Measurements from ENCODE around the gene NUP54.
A peak's percentile ranks its signal among the peaks of the same experiment; 100 is the strongest.

NUP54 gene

GRCh38 chr4:76141241-76141640 lies 7.0 kb downstream of the NUP54 start:
- no peak for DNase-seq

- DNase-seq = no peak
Observed at GRCh38 chr4:76127754-76128153, 20.4 kb downstream of the NUP54 start.

DNA sequence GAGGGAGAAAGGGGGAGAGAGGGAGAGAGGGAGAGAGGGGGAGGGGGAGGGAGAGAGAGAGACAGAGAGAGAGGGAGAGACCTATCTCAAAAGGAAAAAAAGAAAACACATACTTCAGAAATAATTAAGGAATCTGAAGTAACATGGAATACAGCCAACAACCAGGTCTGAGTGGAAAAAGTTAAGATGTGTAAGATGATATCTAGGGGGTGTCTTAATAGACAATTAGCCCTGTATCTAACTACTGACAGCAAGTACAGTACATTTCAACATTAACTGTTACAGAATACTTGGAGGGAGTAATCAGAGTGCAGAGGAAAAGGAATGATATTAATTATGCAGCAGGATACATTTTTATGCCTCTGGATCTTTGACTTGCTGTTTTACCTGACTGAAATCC lies 22.4 kb downstream of the NUP54 start:
- DNase-seq = no peak

DNA sequence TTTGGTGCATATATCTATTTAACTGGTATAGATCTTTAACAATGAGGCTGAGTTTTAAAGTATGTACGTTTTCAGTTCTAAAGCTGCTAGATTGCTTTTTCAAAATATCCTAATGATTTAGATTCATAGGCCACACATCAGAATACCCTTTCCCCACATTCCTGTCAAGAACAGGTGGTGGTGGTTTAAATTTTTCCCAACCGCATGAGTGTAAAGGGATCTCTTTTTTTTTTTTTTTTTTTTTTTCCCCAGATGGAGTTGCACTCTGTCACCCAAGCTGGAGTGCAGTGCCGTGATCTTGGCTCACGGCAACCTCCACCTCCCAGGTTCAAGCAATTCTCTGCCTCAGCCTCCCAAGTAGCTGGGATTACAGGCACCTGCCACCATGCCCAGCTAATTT lies 28.0 kb downstream of the NUP54 start:
- no peak for DNase-seq

DNA sequence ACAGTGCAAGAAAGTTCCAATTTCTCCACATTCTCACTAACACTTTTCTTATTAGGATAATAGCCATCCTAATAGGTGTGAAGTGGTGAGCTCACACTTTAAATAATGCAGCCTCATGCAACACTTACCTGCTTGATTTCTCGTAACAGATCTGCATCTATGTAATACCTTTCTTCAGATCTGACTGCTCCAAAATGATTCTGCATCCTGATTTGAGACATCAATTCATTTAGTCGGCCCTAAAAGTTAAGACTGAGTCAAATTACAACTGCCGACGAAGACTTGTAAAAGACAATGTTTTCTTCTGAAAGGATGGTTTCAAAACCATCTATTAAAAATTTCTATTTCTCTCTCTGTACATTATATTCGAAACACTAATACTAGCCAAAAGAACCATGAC lies 30.7 kb downstream of the NUP54 start:
- no peak for DNase-seq

- no peak for DNase-seq
Observed at GRCh38 chr4:76116821-76117220, 31.4 kb downstream of the NUP54 start.

GRCh38 chr4:76108467-76109181 lies 39.6 kb downstream of the NUP54 start:
- no peak for DNase-seq

GRCh38 chr4:76106442-76106841 lies 41.8 kb downstream of the NUP54 start:
- no peak for DNase-seq

- no peak for DNase-seq
Observed at GRCh38 chr4:76105652-76106051, 42.5 kb downstream of the NUP54 start.

- DNase-seq = no peak
Observed at GRCh38 chr4:76096076-76096475, 52.1 kb downstream of the NUP54 start.

GRCh38 chr4:76095568-76095967 lies 52.6 kb downstream of the NUP54 start:
- no peak for DNase-seq

GRCh38 chr4:76091052-76091451 lies 57.1 kb downstream of the NUP54 start:
- no peak for DNase-seq

- no peak for DNase-seq
Observed at GRCh38 chr4:76090241-76090691, 57.9 kb downstream of the NUP54 start.

DNA sequence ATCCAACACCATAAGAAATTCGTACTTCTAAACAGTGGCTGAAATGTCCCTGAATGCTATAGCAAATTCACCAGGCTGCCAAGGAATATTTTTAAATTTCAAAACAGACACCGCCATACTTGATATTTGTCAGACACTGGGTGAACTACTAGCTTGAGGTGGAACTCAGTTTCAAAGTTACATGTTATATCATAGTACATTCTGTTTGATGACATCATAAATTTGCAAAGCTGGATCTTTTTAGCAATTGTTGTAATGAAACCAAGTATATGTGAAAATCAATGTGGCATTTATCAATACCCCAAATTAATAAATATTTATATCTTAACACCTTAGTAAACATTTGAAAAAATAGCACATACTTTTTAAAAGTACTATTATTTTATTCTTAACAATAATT lies 59.5 kb downstream of the NUP54 start:
- no peak for DNase-seq

DNA sequence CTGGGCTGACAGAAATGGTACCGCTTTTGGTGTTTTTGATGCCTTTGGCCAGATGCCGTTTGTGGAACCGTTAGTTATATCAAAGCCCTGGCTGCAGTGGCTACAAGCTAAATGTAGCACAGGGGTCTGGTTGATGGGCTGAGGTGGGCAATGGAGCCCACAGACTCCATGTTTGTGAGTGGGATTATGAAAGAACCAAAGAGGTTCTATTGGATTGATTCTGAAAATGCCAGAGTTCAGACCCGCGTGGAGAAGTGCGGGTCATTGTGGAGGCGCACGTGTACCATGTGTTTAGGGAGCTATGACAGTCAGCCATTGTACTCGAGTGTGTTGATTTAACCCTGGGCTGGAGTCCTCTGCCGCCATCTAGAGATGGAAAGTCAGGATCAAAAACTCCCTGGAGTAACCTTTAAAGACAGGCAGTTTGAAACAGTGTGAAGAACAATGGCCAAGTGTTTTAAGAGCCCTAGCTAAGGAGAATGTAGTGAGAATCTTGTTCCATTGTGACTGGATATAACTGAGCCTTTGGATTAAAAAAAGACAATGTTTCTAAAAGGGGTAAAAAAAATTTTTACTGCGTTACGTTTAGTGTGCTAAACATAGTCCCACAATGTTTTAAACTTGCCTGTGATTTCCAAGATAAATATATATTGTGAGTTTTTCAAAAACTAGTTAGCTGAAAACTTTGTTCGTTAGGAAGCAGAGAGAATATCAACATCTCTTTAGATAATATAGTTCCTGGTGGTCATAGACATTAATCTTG lies 61.0 kb downstream of the NUP54 start:
- peak; percentile 32 for DNase-seq

GRCh38 chr4:76084542-76084941 lies 63.7 kb downstream of the NUP54 start:
- no peak for DNase-seq

DNA sequence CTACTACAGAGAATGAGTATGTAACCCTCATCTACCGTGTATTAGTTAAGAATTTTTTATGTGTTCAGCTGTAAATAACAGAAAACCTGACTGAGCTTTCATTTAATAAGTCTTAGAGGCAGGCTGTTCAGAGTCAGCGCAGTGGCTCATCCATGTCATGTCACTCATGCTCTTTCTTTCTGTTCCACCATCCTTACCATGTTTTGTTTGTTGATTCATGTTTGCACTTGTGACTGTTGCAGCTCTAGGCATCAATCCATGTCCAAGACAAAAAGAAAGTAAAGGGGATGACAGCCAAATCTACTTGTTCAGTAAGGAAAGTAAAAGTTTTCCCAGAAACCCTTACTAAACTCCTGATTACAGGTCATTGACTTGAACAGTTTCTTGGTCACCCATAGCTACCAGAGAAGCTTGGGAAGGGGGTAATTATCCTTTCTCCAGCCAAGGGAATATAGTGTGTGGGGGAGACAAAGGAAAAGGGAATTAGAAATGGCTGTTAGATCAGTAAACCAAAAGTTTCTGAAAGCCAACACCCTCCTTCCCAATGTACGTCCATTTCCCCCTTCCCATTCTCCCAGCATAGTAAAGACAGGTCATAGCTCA lies 64.7 kb downstream of the NUP54 start:
- DNase-seq = no peak

DNA sequence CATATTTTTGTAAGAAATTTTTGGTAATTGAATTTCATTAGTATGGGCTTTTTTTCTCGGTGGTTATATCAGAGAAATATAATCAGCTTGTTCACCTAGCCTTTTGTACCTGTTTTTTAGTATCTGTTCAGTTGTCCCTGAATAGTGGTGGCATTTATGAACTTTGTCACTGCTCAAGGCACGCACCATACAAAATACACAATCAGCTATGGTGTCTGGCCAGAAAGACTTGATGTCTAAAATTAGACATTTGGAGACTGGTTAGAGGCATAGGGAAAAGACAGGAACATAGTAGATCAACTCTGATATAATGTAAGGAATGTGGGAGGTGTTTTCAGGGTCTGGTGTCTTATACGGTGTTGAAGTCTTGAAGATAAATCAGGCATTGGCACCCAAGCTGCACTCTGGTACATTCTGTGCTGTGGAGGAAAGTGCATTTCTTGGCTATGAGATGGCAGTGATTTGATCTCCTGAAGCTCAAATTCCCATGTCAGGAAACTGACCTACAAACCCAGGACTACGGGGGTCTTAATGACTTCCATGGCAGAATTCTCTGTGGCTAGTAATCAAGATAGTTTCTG lies 70.1 kb downstream of the NUP54 start:
- no peak for DNase-seq

- no peak for DNase-seq
Observed at GRCh38 chr4:76074993-76075600, 73.1 kb downstream of the NUP54 start.

- no peak for DNase-seq
Observed at GRCh38 chr4:76074468-76074867, 73.7 kb downstream of the NUP54 start, which contains the start of gene ART3. ART3 (plus strand) TSS chr4:76074709; CDS start chr4:76075890, 1,181 bp downstream.

- DNase-seq = no peak
Observed at GRCh38 chr4:76072760-76073159, 75.4 kb downstream of the NUP54 start.

DNA sequence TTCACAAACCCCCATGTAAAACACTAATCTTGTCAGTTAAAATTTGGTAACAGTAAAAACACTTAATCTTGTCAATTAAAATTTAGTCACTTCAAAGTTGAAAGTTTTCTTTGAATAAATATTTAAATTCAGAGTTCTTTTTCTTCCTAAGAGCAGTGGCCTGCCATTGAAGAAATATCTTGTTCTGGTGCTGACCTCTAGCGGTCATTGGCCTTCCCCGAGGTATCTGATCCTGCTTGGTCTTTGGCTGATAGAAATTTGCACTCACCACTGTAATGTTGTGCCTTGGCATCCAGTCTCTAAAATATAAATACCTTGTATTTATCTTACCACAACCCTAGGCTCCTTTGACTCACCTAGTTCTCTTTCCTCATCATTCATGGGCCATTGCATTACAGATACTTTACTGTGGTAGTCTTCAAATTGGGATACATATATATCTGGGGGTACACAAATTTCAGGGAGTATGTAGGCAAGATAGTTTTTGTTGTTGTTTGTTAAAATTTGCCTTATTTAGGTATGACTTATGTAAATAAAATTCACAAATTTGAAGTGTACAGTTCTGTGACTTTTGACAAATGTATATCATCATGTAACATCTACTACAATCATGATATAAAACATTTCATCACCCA lies 80.4 kb downstream of the NUP54 start:
- peak; percentile 82 for DNase-seq

GRCh38 chr4:76066546-76066945 lies 81.7 kb downstream of the NUP54 start:
- DNase-seq = no peak
